ENCODE measurements around the gene TMEM62. TPM values are rescaled to one million over a fixed set of nuclear protein-coding genes. Genes with fewer than 3 reads are reported as not detected.

TMEM62 gene
- total and polyA plus RNA-seq, 9 of the 15 experiments (the other 6 are each of a cell fraction or from before 2014, with no cell fraction given) = 4.4 to 16.6 (median 11.1) TPM

GRCh38 chr15:43185157-43186002 lies 52.0 kb downstream of the TMEM62 start, which contains the start of gene CCNDBP1 (continued):
- TF ChIP-seq REST (IDR thresholded peaks at IDR 0.05; ENCODE audit: borderline replicate concordance) = peak; percentile 28; the same call in 1 of the 2 replicates
- TF ChIP-seq REST (CRISPR knock-in tag; IDR thresholded peaks at IDR 0.05; ENCODE audit: low read depth) = 0 out of 2 replicates have a peak, but pooled peaks have one; percentile 31
- TF ChIP-seq HOXB6 (CRISPR knock-in tag; IDR thresholded peaks at IDR 0.05; ENCODE audit: borderline replicate concordance) = no peak
- no peak for TF ChIP-seq ZNF77 (CRISPR knock-in tag; IDR thresholded peaks at IDR 0.05)
- 0 out of 4 replicates have a peak, but pooled peaks of 1 of the 2 experiments have one; percentile 6 for TF ChIP-seq SIX5 (IDR thresholded peaks at IDR 0.05; ENCODE audit: borderline replicate concordance in 1 of 2, insufficient read depth in 1 of 2, low read depth in 1 of 2, low read length in 2 of 2)
- TF ChIP-seq PHF20 (IDR thresholded peaks at IDR 0.05; ENCODE audit: partially characterized antibody) = peak; percentile 91
- TF ChIP-seq ZNF583 (CRISPR knock-in tag; IDR thresholded peaks at IDR 0.05) = no peak; the same call in 1 of the 2 replicates
- no peak for TF ChIP-seq ZNF133 (CRISPR knock-in tag; IDR thresholded peaks at IDR 0.05)
- TF ChIP-seq SNIP1 (IDR thresholded peaks at IDR 0.05; ENCODE audit: low read depth) = no peak
- peak in 1 of 2 experiments; percentile 60; a peak in 1 of 4 replicates for TF ChIP-seq ETV6 (IDR thresholded peaks at IDR 0.05; ENCODE audit: borderline replicate concordance in 1 of 2, low read depth in 2 of 2, low read length in 1 of 2)
- TF ChIP-seq ETV6 (CRISPR knock-in tag; IDR thresholded peaks at IDR 0.05; ENCODE audit: borderline replicate concordance) = no peak
- TF ChIP-seq FOSL1 (tag; conservative IDR thresholded peaks at IDR 0.05) = no peak
- TF ChIP-seq ZNF695 (CRISPR knock-in tag; IDR thresholded peaks at IDR 0.05) = no peak
- no peak for TF ChIP-seq MECOM (CRISPR knock-in tag; IDR thresholded peaks at IDR 0.05)
- TF ChIP-seq ZNF274 (IDR thresholded peaks at IDR 0.05; ENCODE audit: borderline replicate concordance, low read depth, low read length) = no peak
- TF ChIP-seq ZNF311 (CRISPR knock-in tag; IDR thresholded peaks at IDR 0.05) = no peak
- TF ChIP-seq POLR2AphosphoS2 (IDR thresholded peaks at IDR 0.05; ENCODE audit: low read length) = peak; percentile 94; the same call in 1 of the 2 replicates
- peak; percentile 82 for TF ChIP-seq MXI1 (IDR thresholded peaks at IDR 0.05; ENCODE audit: low read depth, low read length)
- no peak for TF ChIP-seq STAT5B (CRISPR knock-in tag; IDR thresholded peaks at IDR 0.05)
- TF ChIP-seq POLR3G (IDR thresholded peaks at IDR 0.05; ENCODE audit: extremely low read depth, insufficient read length, insufficient replicate concordance) = no peak
- peak; percentile 90 for TF ChIP-seq GABPB1 (CRISPR knock-in tag; IDR thresholded peaks at IDR 0.05)
- peak; percentile 27; the same call in 1 of the 2 replicates for TF ChIP-seq EP300 (IDR thresholded peaks at IDR 0.05; ENCODE audit: low read length)
- TF ChIP-seq ZNF134 (CRISPR knock-in tag; conservative IDR thresholded peaks at IDR 0.05) = no peak

All from K562 (cell line).